Measurements from ENCODE around the gene PCK2. TPM values are rescaled to one million over a fixed set of nuclear protein-coding genes. Genes with fewer than 3 reads are reported as not detected.

PCK2 gene
- total RNA-seq, 1 donor from 2014 or later = 35.0 TPM

GRCh38 chr14:24113379-24113800 is 19.3 kb downstream of the PCK2 start:
- H3K36me3 Mint-ChIP-seq = peaks cover 11% of the 10 kb centered on the region
- peak overlapping the region; percentile 99 for H3K27ac Mint-ChIP-seq
- H3K27me3 Mint-ChIP-seq = no peaks in the 10 kb centered on the region
- peak overlapping the region; percentile 99 for H3K4me3 Mint-ChIP-seq
- H3K9me3 Mint-ChIP-seq = no peaks in the 10 kb centered on the region
- H3K4me1 Mint-ChIP-seq (ENCODE audit: unreplicated experiment) = peaks cover 24% of the 10 kb centered on the region
- DNase-seq (ENCODE audit: extremely low spot score, unreplicated experiment) = no peak
- no peak for TF ChIP-seq CTCF (conservative IDR thresholded peaks at IDR 0.05)

- H3K4me1 Mint-ChIP-seq (ENCODE audit: unreplicated experiment) = peaks cover 20% of the 10 kb centered on the region
- no peaks in the 10 kb centered on the region for H3K9me3 Mint-ChIP-seq
- peak overlapping the region; percentile 99 for H3K27ac Mint-ChIP-seq
- no peak for TF ChIP-seq CTCF (conservative IDR thresholded peaks at IDR 0.05)
- H3K4me3 Mint-ChIP-seq = peak overlapping the region; percentile 99
- H3K27me3 Mint-ChIP-seq = no peaks in the 10 kb centered on the region
- H3K36me3 Mint-ChIP-seq = peaks cover 17% of the 10 kb centered on the region
- DNase-seq (ENCODE audit: extremely low spot score, unreplicated experiment) = peak; percentile 76
Measured at GRCh38 chr14:24113801-24114531, 19.9 kb downstream of the PCK2 start.

DNA sequence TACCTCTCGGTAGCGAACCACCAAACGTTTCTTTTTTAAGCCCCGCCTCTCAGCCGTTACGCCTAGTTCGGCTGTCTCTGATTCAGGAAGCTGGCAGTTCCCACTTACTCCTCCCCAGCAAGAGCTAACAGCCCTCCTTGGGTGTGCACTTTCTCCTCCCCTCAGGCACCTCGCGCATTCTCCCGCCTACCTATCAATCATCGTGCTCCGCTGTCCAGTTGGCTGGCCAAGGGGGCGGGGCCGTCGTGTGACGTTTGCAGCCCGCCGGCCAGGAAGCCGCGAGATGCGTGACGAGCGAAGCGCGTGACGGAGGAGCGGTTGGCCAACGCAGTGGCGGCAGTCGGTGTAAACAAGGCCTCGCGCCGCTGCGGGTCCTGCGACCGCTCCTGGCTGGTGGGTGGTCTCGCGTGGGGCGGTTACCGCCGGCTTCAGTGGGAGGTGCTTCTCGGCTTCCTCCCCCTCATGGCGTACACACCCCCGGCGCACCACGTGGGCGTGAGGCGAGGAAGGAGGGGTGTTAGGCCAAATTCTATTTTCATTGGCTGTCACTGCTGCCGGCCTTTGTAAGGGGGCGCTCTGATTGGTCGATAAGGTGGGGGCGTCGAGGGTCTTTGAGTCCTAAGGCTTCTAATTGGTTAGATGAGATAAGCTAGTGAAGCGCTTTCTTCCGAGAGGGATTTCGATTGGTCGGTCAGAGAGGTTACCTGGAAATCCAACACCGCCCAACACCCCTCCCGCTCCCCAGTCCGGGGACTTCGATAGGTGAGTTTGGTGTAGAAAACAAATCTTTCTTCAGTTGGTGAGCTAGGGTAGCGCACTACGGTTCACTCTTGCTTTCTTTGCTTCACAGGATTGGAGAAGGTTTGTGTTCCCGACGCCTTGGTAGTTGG is 20.7 kb downstream of the PCK2 start, which contains the start of the genes DCAF11 and NRL:
DCAF11 (plus strand) TSS at position 246 of the 890 bp plus-strand sequence. CDS start 818 bp downstream, outside the sequence.
NRL (minus strand) TSS at position 418 of the 890 bp plus-strand sequence. CDS start 32,101 bp downstream, outside the sequence.
- H3K36me3 Mint-ChIP-seq = peaks cover 22% of the 10 kb centered on the region
- TF ChIP-seq CTCF (conservative IDR thresholded peaks at IDR 0.05) = no peak
- no peaks in the 10 kb centered on the region for H3K27me3 Mint-ChIP-seq
- peaks cover 18% of the 10 kb centered on the region for H3K4me1 Mint-ChIP-seq (ENCODE audit: unreplicated experiment)
- DNase-seq (ENCODE audit: extremely low spot score, unreplicated experiment) = peak; percentile 99
- peak within 1 kb of the TSS; percentile 99 for H3K27ac Mint-ChIP-seq
- peak within 1 kb of the TSS; percentile 99 for H3K4me3 Mint-ChIP-seq
- no peaks in the 10 kb centered on the region for H3K9me3 Mint-ChIP-seq

GRCh38 chr14:24115422-24116127 is 21.5 kb downstream of the PCK2 start:
- H3K36me3 Mint-ChIP-seq = peaks cover 22% of the 10 kb centered on the region
- DNase-seq (ENCODE audit: extremely low spot score, unreplicated experiment) = no peak
- H3K27ac Mint-ChIP-seq = peak overlapping the region; percentile 99
- no peaks in the 10 kb centered on the region for H3K27me3 Mint-ChIP-seq
- peak overlapping the region; percentile 99 for H3K4me3 Mint-ChIP-seq
- H3K4me1 Mint-ChIP-seq (ENCODE audit: unreplicated experiment) = peaks cover 18% of the 10 kb centered on the region
- H3K9me3 Mint-ChIP-seq = no peaks in the 10 kb centered on the region
- TF ChIP-seq CTCF (conservative IDR thresholded peaks at IDR 0.05) = no peak

DNA sequence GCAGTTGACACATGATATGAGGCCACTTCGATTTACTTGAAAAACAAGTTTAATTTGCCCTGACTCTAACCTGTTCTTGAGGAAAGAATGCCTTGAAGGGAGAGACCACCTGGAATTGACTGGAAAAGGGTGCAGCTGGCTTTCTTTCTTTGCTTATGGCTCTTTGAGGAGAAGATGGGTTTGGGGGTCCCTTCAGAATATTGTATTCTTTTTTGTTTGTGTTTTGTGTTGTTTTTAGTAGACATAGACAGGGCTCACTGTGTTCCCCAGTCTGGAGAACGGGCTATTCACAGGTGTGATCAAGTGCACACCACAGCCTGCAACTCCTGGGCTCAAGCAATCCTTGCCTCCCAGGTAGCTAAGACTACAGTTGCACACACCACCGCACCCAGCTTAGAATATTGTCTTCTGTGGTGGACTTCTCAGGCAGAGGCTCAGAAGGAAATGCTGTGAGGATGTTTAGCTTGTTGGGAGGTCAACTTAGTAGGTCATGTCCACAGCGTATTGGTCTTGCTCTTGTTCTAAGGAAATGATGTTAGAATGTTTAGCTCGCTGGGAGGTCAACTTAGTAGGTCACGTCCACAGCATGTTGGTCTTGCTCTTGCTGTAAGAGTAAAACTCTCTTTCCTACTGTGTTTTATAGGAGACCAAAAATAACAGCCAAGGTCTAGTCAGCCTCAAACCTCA is 22.2 kb downstream of the PCK2 start:
- DNase-seq (ENCODE audit: extremely low spot score, unreplicated experiment) = no peak
- H3K27ac Mint-ChIP-seq = peak overlapping the region; percentile 99
- peaks cover 18% of the 10 kb centered on the region for H3K4me1 Mint-ChIP-seq (ENCODE audit: unreplicated experiment)
- peak overlapping the region; percentile 99 for H3K4me3 Mint-ChIP-seq
- no peak for TF ChIP-seq CTCF (conservative IDR thresholded peaks at IDR 0.05)
- H3K36me3 Mint-ChIP-seq = peaks cover 22% of the 10 kb centered on the region
- no peaks in the 10 kb centered on the region for H3K27me3 Mint-ChIP-seq
- H3K9me3 Mint-ChIP-seq = no peaks in the 10 kb centered on the region
